GM18907 (cell line): Measurements from ENCODE around the gene DYNC1H1.

Source experiments
- ATAC-seq: cut with Tn5 transposase; IDR thresholded peaks from one replicate; pipeline ENCODE4 v1.9.1; 2021; ENCODE audit warnings: mild to moderate bottlenecking, moderate library complexity; ENCODE audit not compliant: unreplicated experiment

Gene DYNC1H1

DNA sequence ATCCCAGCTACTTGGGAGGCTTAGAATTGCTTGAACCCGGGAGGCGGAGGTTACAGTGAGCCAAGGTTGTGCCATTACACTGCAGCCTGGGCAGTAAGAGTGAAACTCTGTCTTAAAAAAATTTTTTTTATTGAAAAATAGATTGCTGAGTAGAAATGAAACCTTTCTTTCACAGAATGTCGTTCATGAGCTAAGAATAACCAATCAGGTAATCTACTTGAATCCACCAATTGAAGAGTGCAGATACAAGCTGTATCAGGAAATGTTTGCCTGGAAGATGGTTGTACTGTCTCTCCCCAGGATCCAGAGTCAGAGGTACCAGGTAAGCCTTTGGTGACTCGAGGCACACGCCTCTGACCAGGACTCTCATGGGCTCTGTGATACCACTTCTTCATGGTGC, 27.0 kb downstream of the DYNC1H1 start:
- no peak for ATAC-seq

DNA sequence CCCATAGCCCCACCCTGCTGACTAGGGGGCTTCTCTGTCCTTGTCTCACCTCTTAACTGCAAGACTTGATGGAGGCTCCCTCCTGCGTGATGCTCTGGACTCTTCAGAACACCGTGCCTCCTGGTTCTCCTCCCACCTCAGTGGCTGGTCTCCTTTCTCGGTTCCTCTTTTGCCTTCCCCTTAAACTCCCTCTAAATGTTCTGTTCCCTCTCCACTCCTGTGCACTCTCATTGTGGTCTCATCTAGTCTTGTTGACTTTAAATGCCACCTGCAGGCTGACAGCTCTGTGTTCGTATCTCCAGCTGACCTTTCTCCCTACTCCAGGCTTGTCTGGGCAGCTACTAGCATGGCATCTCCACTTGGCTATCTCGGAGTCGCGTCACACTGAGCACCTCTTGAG, 28.3 kb downstream of the DYNC1H1 start:
- peak; percentile 93 for ATAC-seq

DNA sequence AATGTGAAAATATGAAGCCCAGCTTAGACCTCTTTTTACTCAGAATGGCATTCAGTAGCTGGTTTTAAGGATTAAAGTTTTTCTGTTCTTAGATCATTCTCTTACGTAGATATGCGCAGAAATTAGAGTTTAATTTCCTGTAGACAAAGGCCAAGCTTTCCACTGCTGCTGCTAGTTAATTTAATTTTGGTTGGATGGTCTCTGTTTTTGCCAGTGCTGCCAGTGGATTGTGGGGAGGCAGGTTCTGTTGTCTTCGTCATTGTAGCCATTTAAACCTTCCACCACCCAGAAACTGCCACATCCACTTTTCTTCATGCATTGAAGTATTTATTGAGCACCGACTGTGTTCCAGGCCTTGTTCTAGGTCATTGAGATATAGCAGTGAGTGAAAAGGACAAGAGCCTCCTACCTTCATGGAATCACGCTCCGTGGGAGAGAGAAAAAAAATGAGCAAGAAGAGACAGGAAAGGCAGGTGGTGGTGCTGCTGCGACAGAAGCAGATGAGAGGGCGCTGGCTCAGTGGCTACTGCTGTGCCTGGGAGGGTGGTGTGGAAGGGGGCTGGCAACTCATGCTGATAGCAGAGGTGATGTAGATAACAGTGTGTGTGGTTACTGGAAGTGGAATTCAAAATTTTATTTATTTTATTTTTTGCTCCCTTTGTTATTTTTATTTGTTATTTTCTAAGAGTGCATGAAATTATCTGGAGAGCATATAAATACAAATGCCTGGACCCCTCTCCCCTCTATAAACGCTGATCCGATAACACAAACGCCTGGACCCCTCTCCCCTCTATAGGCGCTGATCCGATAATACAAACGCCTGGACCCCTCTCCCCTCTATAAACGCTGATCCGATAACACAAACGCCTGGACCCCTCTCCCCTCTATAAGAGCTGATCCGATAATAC, 33.3 kb downstream of the DYNC1H1 start:
- no peak for ATAC-seq

DNA sequence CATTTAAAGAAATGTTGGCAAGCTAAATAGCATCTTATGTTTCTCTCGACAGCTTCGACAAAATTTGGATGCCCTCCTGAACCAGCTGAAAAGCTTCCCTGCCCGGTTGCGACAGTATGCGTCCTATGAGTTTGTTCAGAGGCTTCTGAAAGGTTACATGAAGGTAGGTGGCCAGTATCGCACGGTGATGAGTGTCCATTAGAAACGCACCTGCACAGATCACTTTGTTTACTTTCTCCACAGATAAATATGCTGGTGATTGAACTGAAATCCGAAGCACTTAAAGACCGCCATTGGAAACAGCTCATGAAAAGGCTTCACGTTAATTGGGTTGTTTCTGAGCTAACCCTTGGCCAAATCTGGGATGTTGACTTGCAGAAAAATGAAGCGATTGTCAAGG, 36.5 kb downstream of the DYNC1H1 start:
- ATAC-seq = no peak

DNA sequence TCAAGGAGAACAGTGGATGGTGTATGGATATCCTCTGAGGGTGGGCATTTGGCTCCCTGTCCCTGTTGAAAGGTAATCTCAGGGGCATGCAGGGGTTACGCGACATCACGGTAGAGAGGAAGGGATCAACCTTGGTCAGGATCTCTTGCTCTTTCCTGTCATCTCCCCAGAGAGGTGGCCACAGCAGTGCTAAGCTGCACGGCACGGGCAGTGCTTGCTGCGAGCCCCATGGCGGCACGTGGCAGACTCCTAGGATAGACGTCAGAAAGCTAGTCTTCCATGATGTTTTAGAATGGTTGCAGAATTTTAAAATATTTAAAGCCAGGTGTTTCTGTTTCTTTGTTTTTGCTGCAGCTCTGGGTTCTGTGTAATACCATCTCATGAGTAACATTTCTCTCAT, 41.0 kb downstream of the DYNC1H1 start:
- ATAC-seq = no peak

DNA sequence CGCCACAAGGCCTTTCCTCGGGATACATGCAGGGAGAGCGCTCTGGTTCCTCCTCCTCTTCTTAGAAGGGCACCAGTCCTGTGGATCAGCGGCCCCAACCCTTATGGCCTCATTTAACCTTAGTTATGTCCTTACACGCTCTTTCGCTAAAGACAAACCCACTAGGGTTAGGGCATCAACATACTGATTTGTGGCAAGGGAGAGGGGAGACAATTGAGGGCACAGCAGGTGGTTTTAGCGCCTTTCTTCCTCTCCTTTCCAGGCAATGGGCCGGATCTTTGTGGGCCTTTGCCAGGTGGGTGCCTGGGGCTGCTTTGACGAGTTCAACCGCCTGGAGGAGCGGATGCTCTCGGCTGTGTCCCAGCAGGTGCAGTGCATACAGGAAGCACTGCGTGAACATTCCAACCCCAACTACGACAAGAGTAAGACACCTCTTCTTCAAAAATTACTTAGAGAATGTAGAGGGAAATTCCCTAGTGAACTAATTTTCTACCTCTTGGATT, 43.6 kb downstream of the DYNC1H1 start:
- ATAC-seq = no peak

DNA sequence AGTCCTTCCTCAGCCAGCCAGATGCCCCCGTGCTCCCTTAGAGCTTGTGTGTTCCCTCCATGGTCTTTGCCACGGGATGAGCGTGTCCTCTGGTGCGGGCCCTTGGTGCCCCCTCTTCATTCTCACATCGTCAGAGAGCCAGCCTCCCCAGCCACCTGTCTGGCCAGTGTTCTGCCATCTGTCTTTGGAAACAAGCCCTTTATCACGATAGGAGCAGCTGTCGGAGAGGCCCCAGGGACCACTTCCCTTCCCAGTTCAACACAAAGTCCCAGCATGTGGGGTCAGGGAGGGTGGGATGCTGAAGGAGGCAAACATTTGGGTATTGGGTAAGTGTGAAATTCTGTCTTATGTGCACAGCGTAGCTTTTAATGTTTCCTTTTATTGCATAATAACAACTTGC, 44.5 kb downstream of the DYNC1H1 start:
- ATAC-seq = no peak

DNA sequence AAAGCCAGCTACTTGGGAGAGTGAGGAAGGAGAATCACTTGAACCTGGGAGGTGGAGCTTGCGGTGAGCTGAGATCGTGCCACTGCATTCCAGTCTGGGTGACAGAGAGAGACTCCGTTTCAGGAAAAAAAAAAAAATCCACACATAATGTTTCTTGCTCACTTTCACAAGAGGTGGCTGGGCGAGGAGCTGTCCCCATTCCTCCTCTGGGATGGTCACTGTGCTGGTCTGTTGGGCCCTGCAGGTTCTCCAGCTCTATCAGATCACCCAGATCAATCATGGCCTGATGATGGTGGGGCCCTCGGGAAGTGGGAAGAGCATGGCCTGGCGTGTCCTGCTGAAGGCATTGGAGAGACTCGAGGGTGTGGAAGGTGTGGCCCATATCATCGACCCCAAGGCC, 47.3 kb downstream of the DYNC1H1 start:
- ATAC-seq = no peak

DNA sequence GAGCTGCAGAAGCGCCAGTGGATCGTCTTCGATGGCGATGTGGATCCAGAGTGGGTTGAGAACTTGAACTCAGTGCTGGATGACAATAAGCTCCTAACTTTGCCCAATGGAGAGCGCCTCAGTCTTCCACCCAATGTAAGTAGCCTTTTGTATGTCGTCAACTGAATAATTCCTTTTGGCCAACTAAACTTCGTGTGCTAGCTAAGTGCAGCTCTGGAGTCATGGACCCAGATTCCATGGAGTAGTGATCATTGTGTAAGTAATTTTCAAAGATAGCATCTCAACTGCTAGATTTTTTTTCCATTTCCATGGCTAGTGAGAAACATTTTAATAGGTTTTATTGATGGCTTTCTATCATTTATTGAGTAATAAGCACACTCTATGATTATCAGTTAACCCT, 48.0 kb downstream of the DYNC1H1 start:
- ATAC-seq = no peak

DNA sequence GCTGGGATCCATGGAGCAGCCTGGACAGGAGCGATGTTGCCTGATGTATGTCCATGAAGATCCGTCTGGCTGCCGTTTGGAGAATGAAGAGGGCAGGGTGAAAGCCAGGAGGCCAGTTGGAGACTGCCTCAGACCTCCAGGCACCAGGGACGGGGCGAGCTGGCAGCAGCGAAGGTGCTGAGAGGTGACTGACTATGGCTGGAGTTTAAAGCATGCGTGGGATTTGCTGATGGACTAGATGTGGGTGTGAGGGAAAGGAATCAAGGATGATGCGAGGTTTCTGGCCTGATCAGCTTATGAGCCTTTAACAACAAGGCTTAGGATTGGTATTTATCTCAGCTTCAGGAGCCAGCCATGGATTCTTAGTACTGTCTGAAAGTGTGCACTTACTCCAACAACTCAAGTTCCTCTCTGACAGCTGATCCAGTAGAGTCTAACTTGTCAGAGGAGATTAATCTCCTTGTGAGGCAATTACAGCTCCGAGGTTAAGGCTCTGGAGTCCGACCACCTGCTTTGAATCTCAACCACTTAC, 49.4 kb downstream of the DYNC1H1 start:
- no peak for ATAC-seq

DNA sequence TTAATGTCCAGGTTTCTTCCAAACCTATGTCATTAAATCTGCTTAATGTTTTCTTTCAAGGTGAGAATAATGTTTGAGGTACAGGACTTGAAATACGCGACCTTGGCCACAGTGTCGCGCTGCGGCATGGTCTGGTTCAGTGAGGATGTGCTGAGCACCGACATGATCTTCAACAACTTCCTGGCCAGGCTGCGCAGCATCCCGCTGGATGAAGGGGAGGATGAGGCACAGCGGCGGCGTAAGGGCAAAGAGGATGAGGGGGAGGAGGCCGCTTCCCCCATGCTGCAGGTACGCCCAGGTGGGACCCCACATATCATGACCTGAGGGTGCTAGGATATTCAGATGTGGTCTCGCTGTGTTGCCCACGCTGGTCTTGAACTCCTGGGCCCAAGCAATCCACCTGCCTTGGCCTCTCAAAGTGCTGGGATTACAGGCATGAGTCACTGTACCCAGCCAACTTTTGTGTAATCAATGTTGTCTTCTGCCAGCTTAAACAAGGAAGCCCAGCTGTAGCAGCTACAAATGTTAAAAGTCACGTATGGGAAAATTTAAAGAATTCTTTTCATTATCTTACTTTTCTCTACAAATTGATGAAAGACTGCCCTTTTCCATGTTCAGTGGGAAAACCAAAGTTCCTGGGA, 50.8 kb downstream of the DYNC1H1 start:
- no peak for ATAC-seq

DNA sequence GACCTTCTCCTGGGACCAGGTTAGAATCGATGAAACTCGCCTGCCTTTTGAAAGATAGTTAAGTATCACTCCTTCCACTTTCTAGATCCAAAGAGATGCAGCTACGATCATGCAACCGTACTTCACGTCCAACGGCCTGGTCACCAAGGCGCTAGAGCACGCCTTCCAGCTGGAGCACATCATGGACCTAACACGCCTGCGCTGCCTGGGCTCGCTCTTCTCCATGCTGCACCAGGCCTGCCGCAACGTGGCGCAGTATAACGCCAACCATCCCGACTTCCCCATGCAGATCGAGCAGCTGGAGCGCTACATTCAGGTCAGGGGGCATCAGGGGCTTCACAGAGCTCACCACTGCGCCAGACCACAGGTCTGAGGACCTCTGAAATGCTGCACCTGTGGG, 51.4 kb downstream of the DYNC1H1 start:
- ATAC-seq = no peak

DNA sequence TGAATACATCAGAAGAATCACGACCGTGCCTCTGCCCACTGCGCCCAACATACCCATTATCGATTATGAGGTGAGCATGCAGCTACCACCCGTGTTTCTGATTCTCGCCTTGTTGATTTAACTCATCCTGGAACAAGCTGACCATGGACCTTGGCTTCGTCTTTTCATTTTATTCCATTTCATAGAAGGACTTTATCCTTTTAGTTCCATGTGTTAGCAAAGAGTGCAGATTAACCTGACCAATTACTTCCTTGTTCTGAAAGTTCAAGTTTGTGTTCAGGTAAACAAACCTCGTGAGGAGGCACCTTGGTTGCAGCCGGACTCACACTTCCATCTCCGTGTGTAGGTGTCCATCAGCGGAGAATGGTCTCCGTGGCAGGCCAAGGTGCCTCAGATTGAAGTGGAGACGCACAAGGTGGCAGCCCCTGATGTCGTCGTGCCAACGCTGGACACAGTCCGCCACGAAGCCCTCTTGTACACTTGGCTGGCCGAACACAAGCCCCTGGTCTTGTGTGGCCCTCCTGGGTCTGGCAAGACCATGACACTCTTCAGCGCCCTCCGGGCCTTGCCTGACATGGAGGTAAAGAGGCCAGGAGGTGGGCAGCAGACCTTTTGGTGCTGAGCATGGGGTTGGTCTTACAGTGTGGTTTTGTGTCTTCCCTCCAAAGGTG, 52.2 kb downstream of the DYNC1H1 start:
- ATAC-seq = no peak

DNA sequence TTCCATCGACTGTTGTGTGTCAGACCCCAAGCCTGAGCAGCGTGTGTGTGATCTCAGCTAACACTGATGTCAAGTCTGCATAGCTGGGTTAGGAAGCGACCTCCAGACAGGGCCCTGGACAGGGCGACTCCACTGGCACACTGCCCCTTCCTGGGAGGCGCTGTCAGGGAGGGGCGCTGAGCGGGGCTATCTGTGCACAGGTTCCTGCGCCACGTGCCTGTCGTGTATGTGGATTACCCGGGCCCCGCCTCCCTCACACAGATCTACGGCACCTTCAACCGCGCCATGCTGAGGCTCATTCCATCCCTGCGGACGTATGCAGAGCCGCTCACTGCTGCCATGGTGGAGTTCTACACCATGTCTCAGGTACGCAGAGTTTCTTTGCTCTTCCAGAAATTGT, 53.9 kb downstream of the DYNC1H1 start:
- ATAC-seq = no peak

DNA sequence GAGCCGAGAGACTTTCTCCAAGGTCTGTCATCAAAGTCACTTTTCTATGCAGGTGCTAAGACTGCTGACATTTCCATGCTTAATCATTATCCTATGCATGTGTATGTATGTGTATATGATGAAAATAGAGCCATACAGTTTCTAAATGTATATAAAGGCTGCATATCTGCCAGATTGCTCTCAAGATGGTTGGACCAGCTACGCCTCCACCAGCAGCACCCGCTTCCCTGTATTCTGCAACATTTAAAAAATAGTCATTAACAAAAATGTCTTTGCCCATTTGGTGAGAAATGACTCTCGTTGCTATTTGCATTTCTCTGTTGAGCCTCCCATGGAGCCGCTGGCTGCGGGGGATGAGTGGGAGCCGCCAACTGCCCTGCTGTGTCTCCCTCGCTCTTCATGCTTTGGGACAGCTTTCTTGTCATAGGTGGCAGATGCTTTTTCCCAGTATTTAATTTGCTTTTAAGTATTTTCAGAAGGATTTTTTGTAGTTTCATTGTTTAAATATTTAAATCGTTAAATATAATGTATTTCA, 54.7 kb downstream of the DYNC1H1 start:
- ATAC-seq = no peak

DNA sequence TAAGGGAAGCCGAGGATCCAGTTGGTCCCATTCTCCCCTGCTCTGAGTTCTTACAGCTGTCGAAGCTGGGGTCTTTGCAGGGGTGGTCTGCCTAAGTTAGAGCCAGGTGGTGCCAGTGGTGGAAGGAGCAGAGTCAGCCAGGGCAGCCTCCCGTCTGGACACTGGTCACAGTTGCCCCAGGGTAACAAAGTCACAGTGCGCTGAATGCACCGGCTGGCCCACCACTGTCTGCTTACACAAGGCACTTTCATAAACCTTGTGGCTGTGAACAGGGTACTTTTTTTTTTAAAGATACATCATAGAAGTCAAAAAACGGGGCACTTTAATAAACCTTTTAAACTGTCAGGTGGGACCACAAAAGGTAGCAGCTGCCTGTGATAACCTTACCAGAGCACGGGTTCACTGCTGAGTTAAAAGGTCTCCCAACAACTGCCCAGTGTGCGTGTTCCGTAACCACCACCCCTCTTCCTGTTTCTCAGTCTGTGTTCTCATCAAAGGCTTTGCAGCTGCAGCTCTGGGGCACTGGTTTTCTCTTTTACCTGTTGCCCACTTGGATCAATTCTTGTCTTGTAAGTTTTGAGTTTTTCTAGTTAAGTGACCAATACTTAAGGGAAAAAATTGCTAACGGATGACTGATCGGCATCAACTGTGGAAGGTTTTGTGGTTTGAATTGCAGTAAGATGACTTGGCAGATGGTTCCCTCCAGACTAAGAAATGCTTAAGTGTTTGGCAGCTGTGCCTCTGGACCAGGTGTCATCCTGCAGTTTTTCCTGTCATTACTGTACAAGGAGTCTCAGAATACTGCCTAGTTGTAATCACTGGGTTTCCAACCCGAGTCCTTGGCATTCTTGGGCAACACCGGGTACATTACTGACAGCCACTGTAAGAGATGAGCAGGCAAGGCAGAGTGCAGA, 55.9 kb downstream of the DYNC1H1 start:
- no peak for ATAC-seq

DNA sequence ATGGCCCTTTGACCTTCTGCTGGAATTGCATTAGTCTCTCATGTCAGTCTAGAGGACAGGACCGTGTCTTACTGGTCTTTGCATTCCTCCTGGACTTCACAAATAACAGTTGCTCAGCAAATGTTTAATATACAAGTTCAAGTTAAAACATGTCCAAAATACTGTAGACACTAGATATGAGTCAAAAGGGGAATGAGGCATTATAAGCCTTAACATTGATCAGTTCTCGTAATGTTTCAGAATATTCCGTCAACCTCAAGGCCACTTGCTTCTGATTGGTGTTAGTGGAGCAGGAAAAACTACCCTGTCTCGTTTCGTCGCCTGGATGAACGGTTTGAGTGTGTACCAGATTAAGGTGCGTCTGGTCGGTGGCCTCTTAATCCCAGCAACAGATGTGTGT, 62.6 kb downstream of the DYNC1H1 start:
- no peak for ATAC-seq

DNA sequence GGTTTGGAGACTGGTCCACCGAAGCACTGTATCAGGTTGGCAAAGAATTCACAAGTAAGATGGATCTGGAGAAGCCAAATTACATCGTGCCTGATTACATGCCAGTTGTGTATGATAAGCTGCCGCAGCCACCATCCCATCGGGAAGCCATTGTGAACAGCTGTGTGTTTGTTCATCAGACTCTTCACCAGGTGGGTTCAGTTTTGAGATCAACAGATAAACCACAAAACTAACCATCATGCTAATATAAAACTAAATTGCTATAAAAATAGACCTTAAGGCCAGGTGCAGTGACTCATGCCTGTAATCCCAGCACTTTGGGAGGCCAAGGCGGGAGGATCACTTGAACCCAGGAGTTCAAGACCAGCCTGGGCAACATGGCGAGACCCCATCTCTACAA, 63.6 kb downstream of the DYNC1H1 start:
- ATAC-seq = no peak

DNA sequence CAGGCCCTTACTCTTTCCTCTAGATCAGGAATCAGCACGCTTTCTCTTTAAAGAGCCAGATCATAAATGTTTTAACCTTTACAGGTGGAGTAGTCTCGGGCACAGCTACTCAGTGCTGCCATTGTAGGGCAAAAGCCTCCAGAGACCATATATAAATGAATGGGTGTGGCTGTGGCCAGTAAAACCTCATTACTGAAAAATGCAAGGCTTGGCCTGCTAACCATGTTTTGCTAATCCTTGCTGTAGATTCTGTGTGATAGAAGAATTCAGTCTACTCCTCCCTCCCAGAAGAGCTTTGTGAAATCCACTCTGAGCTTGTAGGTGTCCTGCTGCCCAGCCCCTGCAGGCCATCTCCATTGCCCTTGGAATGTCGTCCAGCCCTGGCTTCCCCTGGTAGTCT, 64.4 kb downstream of the DYNC1H1 start:
- no peak for ATAC-seq

DNA sequence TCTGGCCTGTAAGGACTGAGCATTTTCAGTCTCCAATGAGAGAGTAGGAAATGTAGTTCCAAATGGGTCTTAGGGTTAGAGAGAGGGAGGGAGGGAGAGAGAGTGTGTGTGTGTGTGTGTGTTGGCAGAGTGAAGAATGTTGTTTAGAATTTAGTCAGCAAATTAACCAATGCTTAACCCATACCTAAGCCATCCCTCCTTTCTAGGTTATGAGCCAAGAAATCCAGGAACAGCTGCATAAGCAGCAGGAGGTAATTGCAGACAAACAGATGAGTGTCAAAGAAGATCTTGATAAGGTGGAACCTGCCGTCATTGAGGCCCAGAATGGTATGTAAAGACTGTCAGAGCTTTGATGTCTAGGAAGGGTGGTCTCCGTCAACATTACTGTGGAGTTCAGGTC, 65.6 kb downstream of the DYNC1H1 start:
- ATAC-seq = no peak
